Colon (tissue), 2 donors: ENCODE data around the gene CDK11B.

ENCODE experiments used
- FAIRE-seq: peaks from 2 replicates; lab custom pipeline; 2012; peaks lifted over from hg19 to GRCh38; lab: Jason Lieb, UNC
- donor health status: control.
- donor health status: control.

Gene CDK11B

DNA sequence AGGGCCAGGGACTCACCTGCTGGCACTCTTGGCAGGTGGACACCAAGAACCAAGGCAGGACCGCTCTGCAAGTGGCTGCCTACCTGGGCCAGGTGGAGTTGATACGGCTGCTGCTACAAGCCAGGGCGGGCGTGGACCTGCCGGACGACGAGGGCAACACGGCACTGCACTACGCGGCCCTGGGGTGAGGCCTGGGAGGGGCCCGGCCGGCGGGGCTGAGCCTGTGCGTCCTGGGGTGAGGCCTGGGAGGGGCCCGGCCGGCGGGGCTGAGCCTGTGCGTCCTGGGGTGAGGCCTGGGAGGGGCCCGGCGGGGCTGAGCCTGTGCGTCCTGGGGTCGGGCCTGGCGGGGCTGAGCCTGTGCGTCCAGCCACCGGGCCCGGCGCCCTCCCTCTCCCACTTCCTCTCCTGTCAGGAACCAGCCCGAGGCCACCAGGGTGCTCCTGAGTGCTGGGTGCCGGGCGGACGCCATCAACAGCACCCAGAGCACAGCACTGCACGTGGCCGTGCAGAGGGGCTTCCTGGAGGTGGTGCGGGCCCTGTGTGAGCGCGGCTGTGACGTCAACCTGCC, 31.5 kb downstream of the CDK11B start:
- FAIRE-seq = no peak

DNA sequence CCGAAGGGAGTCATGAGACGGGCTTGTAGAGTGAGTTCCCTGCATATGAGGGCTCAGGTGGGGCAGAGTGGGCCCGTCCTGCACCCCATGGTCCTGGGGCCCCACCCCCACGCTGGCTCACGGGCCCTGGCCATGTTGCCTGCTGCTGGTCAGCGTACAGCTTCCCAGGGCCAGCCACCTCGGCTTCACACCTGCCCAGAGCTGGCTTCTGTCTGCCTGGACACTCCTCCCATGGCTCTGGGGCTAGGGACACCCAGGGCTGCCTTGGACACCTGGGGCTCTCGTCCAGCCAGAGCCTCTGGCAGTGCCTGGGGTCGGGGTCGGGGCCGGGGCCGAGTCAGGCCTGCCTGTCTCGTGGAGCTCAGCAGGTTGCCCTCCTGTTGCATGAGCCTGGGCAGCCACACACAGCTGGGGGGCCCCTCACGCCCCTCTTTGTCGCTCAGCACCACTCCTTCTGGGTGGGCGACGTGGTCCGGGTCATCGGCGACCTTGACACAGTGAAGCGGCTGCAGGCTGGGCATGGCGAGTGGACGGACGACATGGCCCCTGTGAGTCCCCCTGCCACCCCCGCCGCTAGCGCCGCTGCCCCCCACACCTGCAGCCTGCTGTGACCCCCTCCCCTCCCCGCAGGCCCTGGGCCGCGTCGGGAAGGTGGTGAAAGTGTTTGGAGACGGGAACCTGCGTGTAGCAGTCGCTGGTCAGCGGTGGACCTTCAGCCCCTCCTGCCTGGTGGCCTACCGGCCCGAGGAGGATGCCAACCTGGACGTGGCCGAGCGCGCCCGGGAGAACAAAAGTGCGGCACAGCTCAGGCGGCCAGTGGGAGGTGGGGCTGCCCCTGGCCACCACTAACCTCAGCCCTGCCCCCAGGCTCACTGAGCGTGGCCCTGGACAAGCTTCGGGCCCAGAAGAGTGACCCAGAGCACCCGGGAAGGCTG, 32.3 kb downstream of the CDK11B start:
- no peak for FAIRE-seq

DNA sequence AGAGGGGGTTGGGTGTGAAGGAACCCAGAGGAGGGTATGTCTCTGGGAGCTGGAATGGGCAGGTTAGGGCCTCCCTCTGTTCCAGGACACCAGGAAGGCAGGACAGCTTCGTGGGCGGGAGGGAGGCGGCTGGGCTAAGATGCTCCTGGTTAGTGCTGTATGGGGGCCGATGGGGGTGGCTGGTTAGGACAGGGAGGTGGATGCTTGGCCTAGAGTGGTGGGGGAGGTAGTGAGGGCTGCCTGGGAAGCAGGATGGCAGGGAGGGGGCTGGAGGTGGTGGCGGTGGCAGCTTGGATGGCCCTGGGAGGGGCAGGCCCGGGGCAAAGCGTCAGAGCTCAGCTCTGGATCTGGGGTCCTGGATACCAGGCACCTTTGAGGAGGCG, 33.0 kb downstream of the CDK11B start:
- no peak for FAIRE-seq

DNA sequence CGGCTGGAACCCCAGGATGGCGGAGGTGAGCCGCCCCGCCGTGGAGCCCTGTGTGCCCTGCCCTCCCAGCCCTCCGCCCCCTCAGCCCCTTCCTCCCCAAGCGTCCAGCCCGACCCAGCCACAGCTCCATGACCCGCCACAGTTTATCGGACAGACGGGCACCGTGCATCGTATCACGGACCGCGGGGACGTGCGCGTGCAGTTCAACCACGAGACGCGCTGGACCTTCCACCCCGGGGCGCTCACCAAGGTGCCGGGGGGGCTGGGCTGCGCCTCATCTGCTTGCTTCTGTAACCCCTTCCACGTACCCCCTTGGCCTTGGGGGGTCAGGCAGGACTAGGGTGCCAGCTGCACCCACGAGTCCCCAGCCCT, 33.4 kb downstream of the CDK11B start:
- FAIRE-seq = no peak

DNA sequence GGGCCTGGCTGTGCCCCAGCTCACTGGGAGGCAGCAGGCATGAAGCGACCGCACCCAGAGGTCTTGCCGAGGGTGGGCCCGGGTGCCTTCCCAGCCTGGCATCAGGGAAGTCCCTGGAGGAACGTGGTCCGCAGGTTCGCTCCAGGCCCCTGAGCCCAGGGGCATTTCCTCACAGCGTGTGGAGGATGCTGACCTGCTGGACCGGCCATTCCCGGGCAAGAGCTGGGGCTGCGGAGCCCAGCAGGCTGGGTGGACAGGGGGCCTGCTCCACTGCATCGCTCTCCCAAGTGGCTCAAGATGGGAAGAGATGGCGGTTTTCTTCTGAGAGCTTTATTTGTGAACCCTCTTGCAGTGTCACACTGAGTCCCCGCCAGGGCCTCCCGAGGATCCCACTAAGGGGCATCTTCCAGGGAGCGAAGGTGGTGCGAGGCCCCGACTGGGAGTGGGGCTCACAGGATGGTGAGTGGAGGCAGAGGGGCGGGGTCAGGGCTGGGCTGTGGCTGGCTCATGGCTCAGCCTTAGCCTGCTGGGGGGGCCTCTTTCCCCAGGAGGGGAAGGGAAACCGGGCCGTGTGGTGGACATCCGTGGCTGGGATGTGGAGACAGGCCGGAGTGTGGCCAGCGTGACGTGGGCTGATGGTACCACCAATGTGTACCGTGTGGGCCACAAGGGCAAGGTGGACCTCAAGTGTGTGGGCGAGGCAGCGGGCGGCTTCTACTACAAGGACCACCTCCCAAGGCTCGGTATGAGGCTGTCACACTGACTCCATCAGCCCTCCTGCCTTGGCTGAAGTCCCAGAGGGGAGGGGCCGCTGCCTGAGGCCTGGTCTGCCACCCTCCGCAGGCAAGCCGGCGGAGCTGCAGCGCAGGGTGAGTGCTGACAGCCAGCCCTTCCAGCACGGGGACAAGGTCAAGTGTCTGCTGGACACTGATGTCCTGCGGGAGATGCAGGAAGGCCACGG, 34.1 kb downstream of the CDK11B start:
- FAIRE-seq = no peak

DNA sequence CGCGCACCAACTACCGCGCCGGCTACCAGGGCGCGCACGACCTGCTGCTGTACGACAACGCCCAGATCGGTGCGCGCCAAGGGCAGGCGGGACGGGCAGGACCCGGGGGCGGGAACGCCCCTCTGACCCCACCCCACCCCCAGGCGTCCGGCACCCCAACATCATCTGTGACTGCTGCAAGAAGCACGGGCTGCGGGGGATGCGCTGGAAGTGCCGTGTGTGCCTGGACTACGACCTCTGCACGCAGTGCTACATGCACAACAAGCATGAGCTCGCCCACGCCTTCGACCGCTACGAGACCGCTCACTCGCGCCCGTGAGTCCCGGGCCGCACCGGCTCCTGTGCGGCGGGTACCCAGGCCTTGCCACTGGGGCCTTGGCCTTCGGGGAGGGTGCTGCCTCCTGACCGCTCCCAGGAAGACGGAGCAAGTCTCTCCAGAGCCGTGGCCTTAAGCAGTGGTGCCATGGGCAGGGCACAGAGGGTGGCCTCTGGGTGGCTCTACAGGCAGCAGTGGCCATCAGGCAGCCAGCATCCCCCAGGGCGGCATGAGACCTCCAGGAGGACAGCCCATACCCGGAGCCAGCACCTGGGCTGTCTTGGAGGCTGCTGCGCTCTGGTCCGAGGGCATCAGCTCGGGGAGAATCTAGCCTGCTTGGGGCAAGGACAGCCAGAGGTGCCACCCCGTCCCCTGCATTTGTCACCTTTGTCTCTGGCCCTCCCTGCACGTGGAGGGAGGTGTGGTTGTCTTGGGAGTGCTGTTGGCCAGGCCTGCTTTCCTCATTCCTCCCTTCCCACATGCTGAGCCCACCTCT, 35.0 kb downstream of the CDK11B start:
- no peak for FAIRE-seq

DNA sequence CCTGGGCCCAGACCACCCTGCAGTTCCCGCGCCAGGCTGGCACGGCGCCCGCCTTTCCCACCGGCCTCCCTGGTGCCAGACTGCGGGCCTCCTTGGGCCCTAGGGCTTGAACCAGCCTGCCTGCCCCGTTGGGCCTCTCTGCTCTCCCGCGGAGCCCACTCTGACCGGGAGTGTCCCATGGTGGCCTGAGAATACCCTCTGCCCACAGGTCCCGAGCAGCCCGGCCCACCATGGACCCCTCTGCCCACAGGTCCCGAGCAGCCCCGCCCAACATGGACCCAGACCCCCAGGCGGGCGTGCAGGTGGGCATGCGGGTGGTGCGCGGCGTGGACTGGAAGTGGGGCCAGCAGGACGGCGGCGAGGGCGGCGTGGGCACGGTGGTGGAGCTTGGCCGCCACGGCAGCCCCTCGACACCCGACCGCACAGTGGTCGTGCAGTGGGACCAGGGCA, 35.6 kb downstream of the CDK11B start:
- FAIRE-seq = no peak

DNA sequence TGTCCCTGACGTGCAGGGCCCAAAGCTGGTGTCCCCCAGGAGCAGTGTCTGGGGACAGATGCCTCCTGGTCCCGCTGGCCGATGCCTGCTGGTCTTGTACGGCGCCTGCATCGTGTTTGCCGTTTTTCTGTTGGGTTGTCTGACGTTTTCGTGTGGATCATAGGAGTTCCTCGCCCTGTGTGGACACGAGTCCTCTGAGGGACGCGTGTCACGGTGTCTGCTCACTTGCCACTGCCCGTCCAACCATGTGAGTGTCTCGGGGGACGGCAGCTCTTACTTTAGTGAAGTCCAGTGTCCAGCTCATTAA, 36.1 kb downstream of the CDK11B start:
- no peak for FAIRE-seq

DNA sequence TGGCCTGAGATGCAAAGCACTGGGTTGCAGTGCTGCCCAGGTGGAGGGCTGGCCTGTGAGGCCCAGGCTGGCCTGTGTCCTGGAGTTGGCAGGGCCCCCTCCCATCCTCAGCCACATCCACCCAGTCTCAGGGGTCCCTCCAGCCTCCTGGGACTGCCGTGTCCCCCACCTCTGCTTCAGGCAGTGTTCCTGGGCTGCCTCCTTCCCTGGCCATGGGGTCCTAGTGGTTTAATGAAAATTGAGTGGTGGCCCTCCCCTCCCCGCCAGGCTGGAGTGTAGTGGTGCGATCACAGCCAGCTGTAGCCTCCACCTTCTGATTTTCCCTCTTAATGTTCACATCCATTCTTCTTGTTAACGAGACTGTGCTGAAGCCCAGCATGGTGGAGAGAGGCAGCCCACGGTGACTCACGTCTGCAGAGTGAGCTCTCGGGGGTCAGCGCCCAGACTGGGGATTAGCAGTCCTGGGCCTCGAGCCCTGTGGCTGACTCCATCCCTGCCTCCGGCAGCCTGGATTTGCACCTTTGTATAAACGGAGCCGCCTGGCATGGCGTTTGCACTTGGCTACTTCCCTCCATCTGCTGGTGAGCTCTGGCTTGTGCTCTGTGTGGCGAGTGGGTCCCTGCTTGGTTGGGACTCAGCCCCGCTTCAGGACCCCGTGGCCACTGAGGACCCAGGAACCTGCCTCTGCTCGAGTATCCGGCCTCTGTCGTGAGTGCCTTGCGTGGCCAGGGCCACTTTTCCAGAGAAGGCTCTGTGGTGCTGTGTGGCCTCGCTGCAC, 36.6 kb downstream of the CDK11B start:
- no peak for FAIRE-seq

DNA sequence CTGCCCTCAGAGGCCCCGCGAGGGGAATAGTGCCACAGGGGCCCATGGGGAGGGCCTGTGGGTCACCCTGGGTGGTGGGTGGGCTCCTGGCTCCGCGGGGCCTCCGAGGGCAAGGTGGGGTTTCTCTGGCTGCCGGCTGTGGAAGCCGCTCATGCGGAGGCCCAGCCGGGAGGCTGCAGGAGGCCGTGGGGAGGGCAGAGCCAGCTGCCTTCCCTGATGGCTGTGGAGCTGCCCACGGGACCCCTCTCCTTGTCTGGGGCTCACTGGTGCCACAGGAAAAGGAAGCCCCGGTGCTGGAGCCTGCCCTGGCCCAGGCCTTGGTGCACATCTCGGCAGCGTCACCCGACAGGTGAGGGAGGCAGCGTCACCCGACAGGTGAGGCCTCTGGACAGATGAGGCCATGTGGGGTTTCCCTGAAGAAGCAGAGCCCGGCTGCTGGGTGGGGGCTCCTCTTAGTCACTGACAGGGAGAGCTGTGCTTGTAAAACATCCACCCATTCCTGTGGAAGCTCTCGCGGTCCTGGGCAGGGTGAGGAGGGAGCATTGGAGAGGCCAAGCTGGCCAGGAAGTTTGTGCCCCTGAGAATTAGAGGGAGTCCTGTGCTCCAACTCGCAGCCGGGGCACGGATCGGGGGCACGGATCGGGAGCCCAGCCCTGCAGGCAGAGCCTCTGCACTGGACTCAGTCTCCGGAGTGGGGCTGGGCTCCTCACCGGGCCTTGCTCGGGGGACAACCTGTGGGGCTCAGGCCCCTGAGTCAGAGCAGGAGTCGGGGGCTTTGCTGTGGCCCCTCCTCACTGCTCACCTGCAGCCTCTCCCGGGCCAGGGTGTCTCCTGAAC, 37.4 kb downstream of the CDK11B start:
- no peak for FAIRE-seq

DNA sequence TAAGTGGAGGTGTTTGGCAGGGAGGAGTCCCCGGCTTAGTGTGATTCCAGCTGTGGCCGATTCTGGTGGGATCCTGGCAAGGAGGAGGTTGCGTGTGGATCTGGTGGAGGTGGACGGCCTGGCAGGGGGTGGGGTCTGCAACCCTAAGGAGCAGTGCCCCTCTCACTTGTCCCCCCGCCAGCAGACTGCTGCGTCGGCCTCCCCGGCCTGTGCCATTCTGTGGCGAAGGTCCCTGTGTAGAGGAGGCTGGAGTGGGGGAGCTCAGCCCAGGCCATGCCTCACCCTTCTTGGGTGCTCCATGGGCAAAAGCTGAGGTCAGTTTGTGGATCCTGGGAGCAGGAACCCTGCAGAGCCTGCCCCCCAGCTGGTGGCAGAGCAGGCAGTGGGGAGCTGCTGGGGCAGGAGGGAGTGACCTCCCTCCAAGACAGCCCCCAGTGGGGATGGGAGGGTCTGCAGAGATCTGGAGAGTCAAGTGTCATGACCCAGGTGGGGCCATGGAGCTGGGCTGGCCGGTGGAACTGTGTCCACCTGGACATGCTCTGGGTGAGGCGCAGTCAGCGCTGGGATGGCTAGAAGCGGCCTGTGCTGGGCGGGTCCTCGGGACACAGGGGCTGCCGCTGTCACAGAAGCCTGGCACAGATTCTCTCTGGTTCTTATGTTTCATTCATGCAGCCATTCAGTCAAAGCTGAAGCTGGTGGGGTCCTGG, 38.2 kb downstream of the CDK11B start:
- FAIRE-seq = no peak

DNA sequence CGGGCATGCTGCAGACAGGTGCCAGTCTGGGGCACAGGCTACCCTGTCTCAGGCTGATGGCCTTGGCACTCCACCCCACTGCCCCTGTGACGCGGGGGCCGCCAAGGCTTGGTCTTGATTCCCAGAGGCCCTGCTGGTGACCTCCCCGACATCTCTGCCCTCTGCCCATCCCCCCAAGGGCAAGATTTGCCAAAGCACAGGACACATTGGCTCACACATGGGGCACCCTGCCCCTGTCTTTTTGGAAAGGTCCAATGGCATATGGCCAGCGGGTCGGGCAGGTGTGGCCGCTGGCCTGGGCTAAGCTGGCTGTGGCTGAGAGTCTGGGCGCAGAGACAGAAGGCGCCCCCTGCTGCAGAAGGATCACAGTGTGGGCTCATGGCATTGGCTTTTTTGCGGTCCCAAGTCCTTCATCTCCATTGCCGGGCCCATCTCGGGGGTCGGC, 38.9 kb downstream of the CDK11B start:
- no peak for FAIRE-seq

DNA sequence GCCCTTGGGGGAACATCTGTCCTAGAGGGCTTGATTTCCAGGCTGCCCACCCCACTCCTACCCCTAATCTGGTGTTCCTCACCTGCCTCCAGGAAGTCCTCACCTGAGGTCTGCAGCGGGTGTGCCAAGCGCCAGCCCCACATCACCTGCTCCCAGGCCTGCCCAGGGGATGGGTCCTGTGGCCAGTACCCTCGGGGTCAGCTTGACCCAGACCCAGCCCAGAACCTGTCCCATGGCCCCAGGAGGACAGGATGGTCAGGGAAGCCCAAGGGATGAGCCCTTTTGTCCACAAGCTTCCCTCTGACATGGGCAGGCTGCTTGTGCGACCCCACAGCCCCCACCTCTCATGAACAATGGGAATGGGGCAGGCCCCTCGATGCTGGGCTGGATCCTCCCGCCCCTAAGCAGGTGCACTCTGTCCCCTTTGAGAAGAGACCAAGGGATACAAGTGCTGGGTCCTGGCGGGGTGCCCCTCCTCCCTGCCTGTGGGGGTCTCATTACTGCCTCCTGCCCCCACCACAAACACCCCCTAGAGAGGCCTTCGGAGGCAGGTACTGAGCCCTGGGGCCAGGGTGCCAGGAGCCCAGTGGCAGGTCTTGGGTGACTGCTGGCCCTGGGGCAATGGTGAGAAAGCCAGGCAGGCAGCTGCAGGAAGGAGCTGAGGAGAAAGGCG, 40.3 kb downstream of the CDK11B start:
- no peak for FAIRE-seq

DNA sequence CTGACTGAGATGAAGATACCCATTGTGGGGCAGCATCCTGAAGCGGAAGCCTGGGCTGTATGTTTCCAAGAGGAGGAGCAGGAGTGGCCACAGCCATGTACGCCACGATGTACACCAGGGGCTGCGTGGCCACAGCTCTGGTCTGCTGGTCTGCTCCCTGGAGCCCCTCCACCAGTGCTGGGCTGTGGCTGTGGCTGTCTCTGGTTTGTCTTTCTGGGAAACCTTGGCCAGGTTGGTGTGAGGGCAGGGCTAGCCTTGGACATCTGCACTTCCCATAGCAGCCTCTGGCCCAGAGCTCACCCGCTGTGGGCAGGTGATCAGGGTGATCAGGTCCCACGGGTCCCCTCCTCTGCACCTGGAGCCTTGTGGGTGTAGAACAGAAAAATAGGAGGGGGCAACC, 40.9 kb downstream of the CDK11B start:
- FAIRE-seq = no peak

DNA sequence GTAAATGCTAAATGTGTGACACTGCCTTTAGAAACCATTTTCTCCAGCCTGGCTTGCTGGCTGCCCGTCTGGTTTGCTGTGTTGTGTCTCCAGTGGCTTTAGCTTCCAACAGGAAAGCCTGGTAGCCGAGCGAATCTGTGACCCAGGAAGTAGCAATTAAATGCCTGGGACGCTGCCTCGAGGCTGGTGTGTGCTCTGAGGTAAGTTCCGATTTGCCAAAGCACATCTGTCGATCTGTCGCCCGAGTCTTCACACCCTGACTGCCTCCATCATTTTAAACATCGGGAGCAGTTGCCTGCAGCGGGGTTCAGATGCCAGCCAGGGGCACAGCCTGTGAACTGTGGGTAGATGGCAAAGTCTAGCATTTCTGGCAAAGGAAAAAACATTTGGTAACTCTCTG, 41.3 kb downstream of the CDK11B start:
- FAIRE-seq = no peak

DNA sequence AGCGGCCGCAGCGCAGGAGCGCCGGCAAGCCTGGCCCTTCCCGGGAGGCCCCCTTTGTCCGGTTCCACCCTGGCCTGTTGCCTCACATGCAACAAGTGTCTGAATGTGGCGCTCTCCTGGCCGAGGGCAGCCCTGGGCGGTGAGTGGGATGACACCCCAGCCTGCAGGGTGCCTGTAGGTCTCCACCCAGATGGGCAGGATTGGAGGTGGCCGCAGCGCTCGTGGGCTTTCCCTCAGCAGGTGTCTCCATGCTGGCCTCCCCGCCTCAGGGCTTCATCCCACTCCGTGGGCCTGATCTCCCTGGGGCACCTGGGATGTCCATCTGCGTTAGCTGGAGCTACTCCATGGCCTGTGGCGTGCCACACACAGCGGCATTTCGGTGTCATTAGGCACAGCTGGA, 42.0 kb downstream of the CDK11B start:
- no peak for FAIRE-seq

DNA sequence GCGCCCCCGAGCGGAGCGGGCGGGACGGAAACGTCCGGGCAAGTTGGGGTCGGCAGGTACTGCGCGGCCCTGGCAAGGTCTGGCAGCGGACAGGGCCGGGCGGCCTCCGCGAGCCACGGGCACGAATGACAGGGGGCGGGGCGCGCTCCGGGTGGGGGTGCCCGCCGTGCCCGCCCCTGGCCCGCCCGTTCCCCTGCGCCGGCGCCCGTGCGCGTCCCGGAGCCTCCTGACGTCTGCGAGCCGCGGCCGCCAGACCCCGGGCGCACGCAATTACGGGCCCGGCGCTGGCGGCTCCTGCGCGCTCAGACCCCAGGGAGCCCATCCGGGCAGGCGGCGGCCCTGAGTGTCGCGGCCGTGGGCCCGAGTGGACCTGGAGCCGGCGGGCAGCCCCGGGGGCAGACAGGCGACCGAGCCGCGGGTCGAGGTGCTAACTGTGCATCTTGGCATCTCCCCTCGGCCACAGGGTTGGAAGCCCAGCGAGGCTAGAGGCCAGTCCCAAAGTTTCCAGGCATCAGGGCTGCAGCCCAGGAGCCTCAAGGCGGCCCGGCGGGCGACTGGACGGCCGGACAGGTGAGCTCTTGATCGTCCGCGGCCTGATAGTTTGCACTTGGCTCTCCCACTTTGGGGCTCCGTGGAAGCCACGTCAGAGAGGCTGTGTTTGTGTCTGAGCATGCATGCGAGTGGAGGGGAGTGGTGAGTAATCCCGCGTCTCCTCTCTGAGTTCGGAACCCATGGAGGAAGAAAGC, 42.6 kb downstream of the CDK11B start:
- FAIRE-seq = no peak
